Measurements from ENCODE around the gene PPIA.

- TF ChIP-seq, protein P1, sequence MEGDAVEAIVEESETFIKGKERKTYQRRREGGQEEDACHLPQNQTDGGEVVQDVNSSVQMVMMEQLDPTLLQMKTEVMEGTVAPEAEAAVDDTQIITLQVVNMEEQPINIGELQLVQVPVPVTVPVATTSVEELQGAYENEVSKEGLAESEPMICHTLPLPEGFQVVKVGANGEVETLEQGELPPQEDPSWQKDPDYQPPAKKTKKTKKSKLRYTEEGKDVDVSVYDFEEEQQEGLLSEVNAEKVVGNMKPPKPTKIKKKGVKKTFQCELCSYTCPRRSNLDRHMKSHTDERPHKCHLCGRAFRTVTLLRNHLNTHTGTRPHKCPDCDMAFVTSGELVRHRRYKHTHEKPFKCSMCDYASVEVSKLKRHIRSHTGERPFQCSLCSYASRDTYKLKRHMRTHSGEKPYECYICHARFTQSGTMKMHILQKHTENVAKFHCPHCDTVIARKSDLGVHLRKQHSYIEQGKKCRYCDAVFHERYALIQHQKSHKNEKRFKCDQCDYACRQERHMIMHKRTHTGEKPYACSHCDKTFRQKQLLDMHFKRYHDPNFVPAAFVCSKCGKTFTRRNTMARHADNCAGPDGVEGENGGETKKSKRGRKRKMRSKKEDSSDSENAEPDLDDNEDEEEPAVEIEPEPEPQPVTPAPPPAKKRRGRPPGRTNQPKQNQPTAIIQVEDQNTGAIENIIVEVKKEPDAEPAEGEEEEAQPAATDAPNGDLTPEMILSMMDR (IDR thresholded peaks at IDR 0.05) = no peak
- no peak for TF ChIP-seq POLR2A (IDR thresholded peaks at IDR 0.05)
These were observed 412 bp upstream of the PPIA start for GRCh38 chr7:44796034-44796503.

All from testis (tissue), 2 donors.